T-helper 17 cell (primary cell): ENCODE measurements around the gene ZYG11B. TPM values are rescaled to one million over a fixed set of nuclear protein-coding genes. Genes with fewer than 3 reads are reported as not detected.
"Not testable (repeated sequence)": the region's sequence is repeated elsewhere in the genome, so short reads cannot be mapped to it uniquely, and the experiment has no call there.

Experiments
- ATAC-seq: fragments of 150-1000 bp; cut with Tn5 transposase; 2 replicates; pipeline ENCODE4 v1.10.0; 2021; ENCODE audit warnings: mild to moderate bottlenecking, moderate library complexity
- DNase-seq, 3 donors: peaks; one replicate each; pipeline versions ENCODE4 v3.0.0 to v3.0.0-alpha.2; 2020 to 2021
- H3K9me3 ChIP-seq: one replicate; pipeline ENCODE4 v1.7.0; 2013; ENCODE audit warnings: low read length, mild to moderate bottlenecking; ENCODE audit not compliant: control insufficient read depth, poor library complexity, severe bottlenecking
- H3K27ac Mint-ChIP-seq: one replicate; pipeline ENCODE4 v1.8.0; 2022; ENCODE audit warnings: mild to moderate bottlenecking, moderate library complexity, mixed read lengths
- H3K27me3 Mint-ChIP-seq: one replicate; pipeline ENCODE4 v1.8.0; 2022; ENCODE audit warnings: mixed read lengths
- H3K36me3 Mint-ChIP-seq: one replicate; pipeline ENCODE4 v1.8.0; 2022; ENCODE audit warnings: low read depth, mixed read lengths
- H3K4me1 Mint-ChIP-seq: one replicate; pipeline ENCODE4 v1.8.0; 2022; ENCODE audit warnings: mild to moderate bottlenecking, mixed read lengths
- H3K4me3 Mint-ChIP-seq: one replicate; pipeline ENCODE4 v1.8.0; 2022; ENCODE audit warnings: mild to moderate bottlenecking, moderate library complexity, mixed read lengths
- total RNA-seq, 4 donors: library from RNA in 2 of 4; stranded (reverse) in 2 of 4; gene quantifications; one replicate each; pipeline ENCODE4 v1.2.3 and lab custom pipeline; 2022 to 2026

The ZYG11B gene
- total RNA-seq, 2 donors from 2014 or later: 13.5 to 16.8 TPM

DNA sequence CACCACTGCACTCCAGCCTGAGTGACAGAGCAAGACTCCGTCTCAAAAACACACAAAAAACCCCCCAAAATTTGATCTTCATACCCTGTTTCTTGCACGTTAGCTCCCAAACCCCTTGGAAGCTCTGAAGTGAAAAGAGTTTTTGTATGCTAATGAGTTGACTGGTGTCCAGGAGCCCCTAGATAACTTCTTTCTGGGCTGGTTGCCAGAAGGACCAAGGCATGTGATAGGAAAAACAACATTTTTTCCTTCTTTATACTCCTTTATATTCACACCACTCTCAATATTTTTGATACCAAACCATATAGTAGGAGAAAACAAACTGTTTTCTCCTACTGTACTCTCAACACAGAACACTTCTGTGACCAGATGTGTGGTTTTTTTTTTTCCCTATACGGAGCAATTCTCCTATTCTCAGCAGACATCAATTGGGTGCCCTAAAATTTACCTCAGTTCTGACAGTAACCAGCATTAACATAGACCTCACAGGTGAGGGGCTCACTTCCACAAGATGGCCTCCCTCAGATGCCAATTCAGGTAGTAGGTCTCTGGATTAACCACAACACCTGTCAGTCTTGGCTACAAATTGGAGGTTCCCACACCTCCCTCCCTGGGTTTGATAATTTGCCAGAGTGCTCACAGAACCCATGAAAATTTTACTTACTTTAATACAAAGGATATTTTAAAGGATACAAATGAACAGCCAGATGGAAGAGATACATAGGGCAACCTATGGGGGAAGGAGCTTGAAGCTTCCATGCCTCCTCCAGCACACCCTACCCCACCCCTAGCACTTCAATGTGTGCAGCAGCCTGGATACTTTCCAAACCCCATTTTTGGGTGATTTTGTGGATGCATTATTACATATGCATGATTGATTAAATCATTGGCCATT lies 25.6 kb downstream of the ZYG11B start:
- Mint-ChIP-seq H3K4me3 (no peak overlapping the region), H3K27me3 (no peaks in the 10 kb centered on the region), H3K27ac (no peak overlapping the region), H3K4me1 (peaks cover 15% of the 10 kb centered on the region), H3K36me3 (no peaks in the 10 kb centered on the region)
- DNase-seq: no peak
- no peak for ATAC-seq
- no peaks in the 10 kb centered on the region for H3K9me3 ChIP-seq

DNA sequence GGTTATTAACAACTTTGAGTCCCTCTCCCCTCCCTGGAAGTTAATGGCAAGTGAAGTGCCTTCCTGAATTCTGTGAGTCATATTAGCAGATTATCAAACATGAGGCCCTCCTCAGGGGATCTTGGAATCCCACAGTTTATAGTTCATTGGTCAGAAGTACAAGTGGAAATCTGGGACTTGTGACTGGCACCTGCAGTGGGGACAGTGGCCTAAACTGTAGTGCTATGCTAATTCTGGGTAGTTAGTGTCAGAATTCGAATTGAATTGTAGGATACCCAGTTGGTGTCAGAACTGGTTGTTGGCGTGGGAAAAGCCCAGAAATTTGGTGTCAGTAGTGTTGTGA lies 26.2 kb downstream of the ZYG11B start:
- H3K27ac Mint-ChIP-seq: no peak overlapping the region
- no peaks in the 10 kb centered on the region for H3K9me3 ChIP-seq
- H3K4me1 Mint-ChIP-seq: peaks cover 14% of the 10 kb centered on the region
- H3K27me3 Mint-ChIP-seq: no peaks in the 10 kb centered on the region
- H3K36me3 Mint-ChIP-seq: no peaks in the 10 kb centered on the region
- no peak overlapping the region for H3K4me3 Mint-ChIP-seq
- DNase-seq (no peak), ATAC-seq (no peak)

DNA sequence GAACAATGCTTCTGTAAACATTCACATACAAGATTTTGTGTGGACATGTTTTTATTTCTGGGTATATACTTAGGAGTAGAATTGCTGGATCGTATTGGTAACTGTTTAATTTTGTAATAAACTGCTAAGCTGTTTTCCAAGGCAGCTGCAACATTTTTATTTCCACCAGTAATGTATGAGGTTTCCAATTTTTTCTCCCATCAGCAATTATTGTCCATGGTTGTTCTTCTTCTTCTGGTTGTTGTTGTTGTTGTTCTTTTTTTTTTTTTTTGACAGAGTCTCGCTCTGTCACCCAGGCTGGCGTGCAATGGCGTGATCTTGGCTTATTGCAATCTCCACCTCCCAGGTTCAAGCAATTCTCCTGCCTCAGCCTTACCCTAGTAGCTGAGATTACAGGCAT lies 26.9 kb downstream of the ZYG11B start:
- Mint-ChIP-seq H3K27ac (no peak overlapping the region), H3K27me3 (no peaks in the 10 kb centered on the region), H3K4me1 (peaks cover 12% of the 10 kb centered on the region), H3K36me3 (no peaks in the 10 kb centered on the region), H3K4me3 (no peak overlapping the region)
- no peak for ATAC-seq
- H3K9me3 ChIP-seq: no peaks in the 10 kb centered on the region
- no peak for DNase-seq

DNA sequence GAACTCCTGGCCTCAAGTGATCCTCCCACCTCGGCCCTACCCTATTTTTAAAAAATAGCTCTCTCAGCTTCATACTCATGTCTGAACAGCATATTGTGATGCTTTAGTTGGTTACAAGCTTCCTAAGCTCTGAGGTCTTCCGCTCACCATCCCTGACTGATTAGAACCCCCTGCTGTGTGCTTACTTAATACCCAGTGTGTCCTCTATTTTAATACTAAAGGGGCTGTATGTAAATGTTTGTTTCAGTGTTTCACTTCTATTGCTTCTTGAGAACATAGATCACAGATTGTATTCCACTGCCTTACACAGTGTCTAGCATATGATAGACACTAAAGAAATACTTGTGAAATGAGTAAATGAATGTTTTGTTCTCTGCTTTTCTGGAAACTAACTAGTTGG lies 29.8 kb downstream of the ZYG11B start:
- H3K9me3 ChIP-seq: no peaks in the 10 kb centered on the region
- Mint-ChIP-seq H3K4me1 (peaks cover 8% of the 10 kb centered on the region), H3K4me3 (no peak overlapping the region), H3K36me3 (no peaks in the 10 kb centered on the region), H3K27me3 (no peaks in the 10 kb centered on the region), H3K27ac (no peak overlapping the region)
- ATAC-seq: no peak
- no peak for DNase-seq

DNA sequence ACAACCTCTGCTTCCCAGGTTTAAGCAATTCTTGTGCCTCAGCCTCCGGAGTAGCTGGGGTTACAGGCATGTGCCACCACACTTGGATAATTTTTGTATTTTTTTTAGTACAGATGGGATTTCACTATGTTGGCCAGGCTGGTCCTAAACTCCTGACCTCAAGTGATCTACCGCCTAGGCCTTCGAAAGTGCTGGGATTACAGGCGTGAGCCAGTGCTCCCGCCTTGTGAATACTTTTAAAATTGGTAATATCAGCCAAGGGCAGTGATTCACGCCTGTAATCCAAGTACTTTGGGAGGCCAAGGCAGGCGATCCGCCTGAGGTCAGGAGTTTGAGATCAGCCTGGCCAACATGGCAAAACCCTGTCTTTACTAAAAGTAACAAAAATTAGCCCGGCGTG lies 33.7 kb downstream of the ZYG11B start:
- Mint-ChIP-seq H3K4me3 (no peak overlapping the region), H3K27me3 (no peaks in the 10 kb centered on the region), H3K4me1 (peaks cover 11% of the 10 kb centered on the region), H3K27ac (no peak overlapping the region), H3K36me3 (peaks cover 4% of the 10 kb centered on the region)
- no peaks in the 10 kb centered on the region for H3K9me3 ChIP-seq
- no peak for ATAC-seq
- no peak for DNase-seq

DNA sequence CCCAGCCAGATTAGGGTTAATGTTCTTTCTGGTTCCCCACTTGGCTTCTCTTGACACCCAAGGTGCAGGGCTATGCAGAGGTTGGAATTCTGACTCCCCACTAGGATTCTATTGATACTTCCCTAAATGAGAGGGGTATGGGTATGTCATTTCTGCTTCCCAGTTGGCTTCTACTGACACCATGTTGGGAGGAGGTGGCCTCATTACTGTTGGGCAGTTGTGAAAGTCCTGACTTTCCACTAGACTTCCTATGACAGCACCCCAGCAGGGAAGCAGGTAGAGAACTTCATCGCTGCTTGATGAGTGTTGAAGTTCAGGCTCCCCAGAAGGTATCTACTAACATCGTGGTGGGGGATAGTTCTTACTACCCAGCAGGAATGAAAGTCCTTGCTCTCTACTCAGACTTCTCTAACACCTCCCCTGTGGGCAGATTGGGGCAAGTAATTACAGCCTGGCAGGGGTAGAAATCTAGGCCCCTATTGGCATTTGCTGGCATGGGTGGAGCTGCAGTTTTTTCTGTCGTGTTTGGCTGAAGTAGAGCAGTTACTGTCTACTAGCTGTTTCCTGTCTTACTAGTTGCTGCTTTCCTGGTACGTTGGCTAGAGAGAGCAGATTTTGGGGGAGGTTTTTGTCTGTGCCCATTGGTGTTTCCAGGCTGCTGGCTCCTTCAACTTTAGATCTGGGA lies 41.5 kb downstream of the ZYG11B start:
- H3K27ac Mint-ChIP-seq: no peak overlapping the region
- no peaks in the 10 kb centered on the region for H3K27me3 Mint-ChIP-seq
- no peaks in the 10 kb centered on the region for H3K9me3 ChIP-seq
- no peak overlapping the region for H3K4me3 Mint-ChIP-seq
- H3K36me3 Mint-ChIP-seq: peaks cover 2% of the 10 kb centered on the region
- ATAC-seq (no peak), DNase-seq (no peak)
- H3K4me1 Mint-ChIP-seq: peaks cover 12% of the 10 kb centered on the region

DNA sequence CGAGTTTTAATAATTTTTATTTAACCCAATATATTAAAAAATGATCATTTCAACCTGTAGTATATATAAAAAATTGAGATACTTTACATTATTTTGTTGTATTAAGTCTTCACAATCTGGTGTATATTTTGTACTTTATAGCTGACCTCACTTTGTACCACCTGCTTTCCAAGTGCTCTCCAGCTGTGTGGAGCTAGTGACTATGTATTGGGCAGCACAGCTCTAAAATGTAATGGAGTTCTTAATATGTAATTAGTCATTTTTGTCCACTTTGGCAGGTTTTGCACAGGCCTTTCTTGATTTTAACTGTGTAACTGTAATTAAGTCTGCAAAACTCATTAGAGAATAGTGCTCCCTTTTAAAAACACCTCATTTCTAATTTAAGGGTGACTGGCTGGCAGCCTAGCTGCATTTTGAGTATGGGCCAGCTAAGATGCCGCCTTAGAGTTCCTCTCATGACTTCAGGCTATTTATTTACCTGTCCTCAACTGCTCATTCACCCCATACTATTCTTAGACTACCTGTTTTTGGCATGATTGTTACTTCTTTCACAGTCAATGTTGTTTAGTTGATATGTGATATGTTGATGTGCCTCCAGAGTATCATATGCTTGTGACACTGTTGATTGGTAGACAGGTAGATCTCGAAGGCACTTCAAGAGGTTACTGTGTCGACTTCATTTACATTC lies 43.2 kb downstream of the ZYG11B start:
- Mint-ChIP-seq H3K36me3 (peaks cover 2% of the 10 kb centered on the region), H3K4me1 (peaks cover 15% of the 10 kb centered on the region), H3K27ac (peak overlapping the region; percentile 73), H3K4me3 (no peak overlapping the region), H3K27me3 (no peaks in the 10 kb centered on the region)
- no peaks in the 10 kb centered on the region for H3K9me3 ChIP-seq
- ATAC-seq: no peak
- DNase-seq: no peak

DNA sequence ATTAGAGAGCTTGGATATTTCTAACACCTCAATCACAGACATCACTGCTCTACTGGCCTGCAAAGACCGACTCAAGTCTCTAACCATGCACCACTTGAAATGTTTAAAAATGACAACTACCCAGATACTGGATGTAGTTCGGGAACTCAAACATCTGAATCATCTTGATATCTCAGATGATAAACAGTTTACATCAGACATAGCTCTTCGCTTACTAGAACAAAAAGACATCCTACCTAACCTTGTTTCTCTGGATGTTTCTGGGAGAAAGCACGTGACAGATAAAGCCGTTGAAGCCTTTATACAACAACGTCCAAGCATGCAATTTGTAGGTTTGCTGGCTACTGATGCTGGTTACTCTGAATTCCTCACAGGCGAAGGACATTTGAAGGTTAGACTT lies 45.1 kb downstream of the ZYG11B start:
- no peak overlapping the region for H3K27ac Mint-ChIP-seq
- H3K4me3 Mint-ChIP-seq: no peak overlapping the region

DNA sequence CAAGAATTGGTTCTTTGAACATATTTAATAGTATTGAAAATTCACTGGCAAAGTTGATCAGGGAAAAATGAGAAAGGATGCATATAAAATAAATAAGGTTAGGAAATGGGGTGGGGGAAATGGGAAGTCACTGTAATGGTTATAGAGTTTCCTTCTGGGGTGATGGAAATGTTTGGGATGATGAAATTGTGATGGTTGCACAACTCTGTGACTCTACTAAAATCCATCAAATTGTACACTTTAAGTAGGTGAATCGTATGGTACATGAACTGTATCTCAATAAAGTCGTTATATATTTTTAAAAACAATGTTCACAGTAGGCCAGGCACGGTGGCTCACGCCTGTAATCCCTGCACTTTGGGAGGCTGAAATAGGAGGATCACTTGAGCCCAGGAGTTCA lies 59.9 kb downstream of the ZYG11B start:
- no peak overlapping the region for H3K4me3 Mint-ChIP-seq
- H3K9me3 ChIP-seq: no peaks in the 10 kb centered on the region
- peaks cover 2% of the 10 kb centered on the region for H3K4me1 Mint-ChIP-seq
- no peak overlapping the region for H3K27ac Mint-ChIP-seq
- no peaks in the 10 kb centered on the region for H3K27me3 Mint-ChIP-seq
- no peak for DNase-seq
- no peak for ATAC-seq
- peaks cover 9% of the 10 kb centered on the region for H3K36me3 Mint-ChIP-seq

More for the DNA sequence above, 45.1 kb downstream of the ZYG11B start:
- no peaks in the 10 kb centered on the region for H3K27me3 Mint-ChIP-seq
- H3K9me3 ChIP-seq: no peaks in the 10 kb centered on the region
- H3K4me1 Mint-ChIP-seq: peaks cover 20% of the 10 kb centered on the region
- DNase-seq (no peak), ATAC-seq (no peak)
- peaks cover 7% of the 10 kb centered on the region for H3K36me3 Mint-ChIP-seq

DNA sequence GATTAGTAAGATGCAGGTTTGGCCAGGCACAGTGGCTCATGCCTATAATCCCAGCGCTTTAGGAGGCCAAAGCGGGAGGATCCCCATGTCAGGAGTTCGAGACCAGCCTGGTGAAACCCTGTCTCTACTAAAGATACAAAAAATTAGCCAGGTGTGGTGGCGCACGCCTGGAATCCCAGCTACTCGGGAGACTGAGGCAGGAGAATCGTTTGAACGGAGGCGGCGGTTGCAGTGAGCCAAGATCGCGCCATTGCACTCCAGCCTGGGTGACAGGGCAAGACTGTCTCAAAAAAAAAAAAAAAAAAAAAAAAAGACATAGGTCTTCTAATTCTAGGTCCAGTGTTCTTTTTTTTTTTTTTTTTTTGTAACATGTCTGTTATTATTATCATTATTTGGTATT lies 64.2 kb downstream of the ZYG11B start:
- not testable (repeated sequence) for H3K4me1 Mint-ChIP-seq, H3K4me3 Mint-ChIP-seq, H3K27me3 Mint-ChIP-seq, H3K27ac Mint-ChIP-seq, H3K36me3 Mint-ChIP-seq, H3K9me3 ChIP-seq, DNase-seq, ATAC-seq

DNA sequence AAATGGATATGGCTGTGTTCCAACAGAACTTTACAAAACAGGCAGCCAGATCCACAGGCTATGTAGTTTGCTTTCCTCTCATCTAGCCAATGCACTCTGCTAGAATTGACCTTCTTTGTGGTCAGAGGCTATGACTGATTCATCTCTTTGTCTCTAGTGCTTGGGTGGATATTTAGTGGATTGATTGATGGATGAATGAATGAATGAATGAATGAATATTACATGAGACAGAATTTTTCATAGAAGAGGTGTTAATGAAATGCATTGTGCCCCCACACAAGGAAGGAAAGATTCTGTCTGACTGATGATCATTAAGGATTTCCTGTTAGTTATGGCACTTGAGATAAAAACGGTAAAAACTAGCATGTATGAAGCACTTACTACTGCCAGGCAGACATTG lies 65.8 kb downstream of the ZYG11B start:
- no peaks in the 10 kb centered on the region for H3K9me3 ChIP-seq
- peaks cover 7% of the 10 kb centered on the region for H3K36me3 Mint-ChIP-seq
- no peaks in the 10 kb centered on the region for H3K4me1 Mint-ChIP-seq
- no peak overlapping the region for H3K27ac Mint-ChIP-seq
- DNase-seq: no peak
- no peak for ATAC-seq
- no peaks in the 10 kb centered on the region for H3K27me3 Mint-ChIP-seq
- no peak overlapping the region for H3K4me3 Mint-ChIP-seq

DNA sequence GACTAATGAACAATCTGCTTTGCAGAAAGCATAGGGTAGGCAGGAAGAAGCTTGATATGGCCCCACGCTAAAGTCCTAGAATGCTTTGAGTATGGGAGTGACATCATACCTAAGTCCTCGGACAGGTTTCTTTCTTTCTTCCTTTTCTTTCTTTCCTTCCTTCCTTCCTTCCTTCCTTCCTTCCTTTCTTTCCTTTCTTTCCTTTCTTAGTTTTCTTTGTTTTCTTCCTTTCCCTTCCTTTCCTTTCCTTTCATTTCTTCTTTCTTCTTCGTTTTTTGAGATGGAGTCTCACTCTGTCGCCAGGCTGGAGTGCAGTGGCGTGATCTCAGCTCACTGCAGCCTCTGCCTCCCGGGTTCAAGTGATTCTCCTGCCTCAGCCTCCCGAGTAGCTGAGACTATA lies 67.5 kb downstream of the ZYG11B start:
- ATAC-seq, H3K4me3 Mint-ChIP-seq, H3K4me1 Mint-ChIP-seq, H3K27ac Mint-ChIP-seq, H3K27me3 Mint-ChIP-seq, H3K36me3 Mint-ChIP-seq, DNase-seq, H3K9me3 ChIP-seq: not testable (repeated sequence)

DNA sequence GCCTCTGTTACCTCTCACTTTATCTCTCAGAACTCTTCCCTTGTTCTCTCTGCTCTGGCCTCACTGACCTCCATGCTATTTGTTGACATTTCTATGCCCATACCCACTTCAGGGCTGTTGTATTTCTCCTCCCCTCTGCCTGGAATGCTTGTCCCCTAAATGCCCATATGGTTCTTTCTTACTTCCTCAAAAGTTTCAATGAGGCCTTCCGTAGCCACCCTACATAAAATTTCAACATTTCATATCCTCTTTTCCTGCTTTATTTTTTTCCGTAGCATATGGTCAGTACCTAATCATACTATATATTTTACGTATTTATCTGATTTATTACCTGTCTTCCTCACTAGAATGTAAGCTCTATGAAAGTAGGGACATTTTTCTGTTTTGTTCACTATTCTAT lies 69.2 kb downstream of the ZYG11B start:
- Mint-ChIP-seq H3K27ac (no peak overlapping the region), H3K4me1 (no peaks in the 10 kb centered on the region)

More for the DNA sequence above, 69.2 kb downstream of the ZYG11B start:
- peaks cover 7% of the 10 kb centered on the region for H3K36me3 Mint-ChIP-seq
- H3K27me3 Mint-ChIP-seq: no peaks in the 10 kb centered on the region
- H3K9me3 ChIP-seq: no peaks in the 10 kb centered on the region
- ATAC-seq (no peak), DNase-seq (no peak)
- no peak overlapping the region for H3K4me3 Mint-ChIP-seq
